HepG2 (cell line): ENCODE results near the gene DUSP22. TPM values are rescaled to one million over a fixed set of nuclear protein-coding genes. Genes with fewer than 3 reads are reported as not detected.

Experiments used
- AHDC1 ChIP-seq: sonication (generic); formaldehyde crosslinking; IDR thresholded peaks from 2 replicates; pipeline ENCODE4 v1.5.1; 2020; ENCODE audit warnings: mild to moderate bottlenecking, missing genetic modification reagents, borderline replicate concordance
- ARNT2 ChIP-seq: sonication (generic); formaldehyde crosslinking; IDR thresholded peaks from 2 replicates; pipeline ENCODE4 v1.8.0; 2022; ENCODE audit warnings: mild to moderate bottlenecking, low read depth, missing genetic modification reagents, moderate library complexity
- CBX5 ChIP-seq: sonication (generic); formaldehyde crosslinking; IDR thresholded peaks from 2 replicates; pipeline ENCODE4 v1.4.0; 2020; ENCODE audit warnings: missing genetic modification reagents, borderline replicate concordance
- GATAD1 ChIP-seq: IDR thresholded peaks from 2 replicates; pipeline ENCODE4 v1.6.1; 2016; ENCODE audit warnings: missing genetic modification reagents, missing compliant biosample characterization
- POLR2A ChIP-seq, 2 experiments: IDR thresholded peaks; 2 replicates each; pipeline ENCODE4 v1.6.1; 2011; ENCODE audit warnings: low read depth in 2 of 2, low read length in 2 of 2, mild to moderate bottlenecking in 1 of 2, moderate library complexity in 1 of 2; ENCODE audit not compliant: insufficient read depth in 1 of 2
- REL ChIP-seq: sonication (generic); formaldehyde crosslinking; conservative IDR thresholded peaks from 2 replicates; pipeline ENCODE4 v1.8.0; 2022; ENCODE audit warnings: mild to moderate bottlenecking, missing genetic modification reagents, moderate library complexity
- TCF7 ChIP-seq: sonication (generic); IDR thresholded peaks from 2 replicates; pipeline ENCODE4 v1.6.1; 2016; ENCODE audit warnings: antibody characterized with exemption, low read depth
- THAP9 ChIP-seq: sonication (generic); formaldehyde crosslinking; IDR thresholded peaks from 2 replicates; pipeline ENCODE4; 2020; ENCODE audit warnings: missing genetic modification reagents, mild to moderate bottlenecking, borderline replicate concordance
- TP53 ChIP-seq: sonication (generic); formaldehyde crosslinking; conservative IDR thresholded peaks from 2 replicates; pipeline ENCODE4 v1.4.0; 2020; ENCODE audit warnings: missing genetic modification reagents
- ZNF557 ChIP-seq: sonication (generic); formaldehyde crosslinking; IDR thresholded peaks from 2 replicates; pipeline ENCODE4 v1.4.0; 2020; ENCODE audit warnings: missing genetic modification reagents
- ZNF570 ChIP-seq: sonication (generic); formaldehyde crosslinking; IDR thresholded peaks from 2 replicates; pipeline ENCODE4 v1.4.0; 2020; ENCODE audit warnings: mild to moderate bottlenecking, missing genetic modification reagents, borderline replicate concordance
- ZNF740 ChIP-seq: sonication (generic); formaldehyde crosslinking; IDR thresholded peaks from 2 replicates; pipeline ENCODE4 v1.4.0; 2020; ENCODE audit warnings: missing genetic modification reagents
- ZNF782 ChIP-seq: sonication (generic); formaldehyde crosslinking; IDR thresholded peaks from 2 replicates; pipeline ENCODE4 v1.4.0; 2020; ENCODE audit warnings: missing genetic modification reagents, mild to moderate bottlenecking, borderline replicate concordance
- ZSCAN21 ChIP-seq: sonication (generic); formaldehyde crosslinking; IDR thresholded peaks from 2 replicates; pipeline ENCODE4 v1.8.0; 2022; ENCODE audit warnings: mild to moderate bottlenecking, missing genetic modification reagents, moderate library complexity, borderline replicate concordance
- polyA plus RNA-seq, 8 experiments: library from polyadenylated mRNA; depleted of rRNA in 3 of 8; stranded (reverse) in 7 of 8; unstranded in 1 of 8; fragments of >200 nt; fragmentation: Illumina TruSeq in 4 of 8; extraction: Trizol in 4 of 8; gene quantifications; 2 replicates each; pipeline versions ENCODE4 v1.2.1 to v1.2.3, GENCODE V29; 2011 to 2016; ENCODE audit warnings: low read depth in 4 of 8, missing spikeins in 1 of 8, mixed read lengths in 1 of 8; ENCODE audit not compliant: insufficient read depth in 1 of 8
- total RNA-seq, 5 experiments: library from RNA; depleted of rRNA; stranded (reverse); fragments of >200 nt; fragmentation: Illumina TruSeq; extraction: Trizol; gene quantifications; 2 replicates each; pipeline ENCODE4 v1.2.3, GENCODE V29; 2016; ENCODE audit warnings: low read depth in 1 of 5
- TF ChIP-seq, protein P1 (sequence below): sonication (generic); formaldehyde crosslinking; IDR thresholded peaks from 2 replicates; pipeline ENCODE4 v1.4.0; 2020; ENCODE audit warnings: mild to moderate bottlenecking, missing genetic modification reagents

Gene DUSP22
- total and polyA plus RNA-seq, 2 of the 13 experiments (the other 11 are each of a cell fraction or from before 2014, with no cell fraction given): 20.2 to 32.8 TPM

- TF ChIP-seq THAP9 (CRISPR knock-in tag) (no peak; the same call in 1 of the 2 replicates), AHDC1 (no peak; the same call in 1 of the 2 replicates), GATAD1 (CRISPR knock-in tag) (peak; percentile 42; the same call in 1 of the 2 replicates), ZNF740 (CRISPR knock-in tag) (peak; percentile 91), ZSCAN21 (CRISPR knock-in tag) (peak; percentile 34; the same call in 1 of the 2 replicates), TP53 (CRISPR knock-in tag) (no peak), ARNT2 (CRISPR knock-in tag) (peak; percentile 57; the same call in 1 of the 2 replicates), ZNF557 (CRISPR knock-in tag) (no peak), POLR2A (IDR thresholded peaks at IDR 0.05; ENCODE audit: insufficient read depth in 1 of 2, low read depth in 2 of 2, low read length in 2 of 2) (peak in 1 of 2 experiments; percentile 56), TCF7 (no peak), ZNF782 (CRISPR knock-in tag) (0 out of 2 replicates have a peak, but pooled peaks have one; percentile 10), CBX5 (no peak), ZNF570 (peak; percentile 17; the same call in 1 of the 2 replicates), REL (peak; percentile 89)
- TF ChIP-seq, protein P1, sequence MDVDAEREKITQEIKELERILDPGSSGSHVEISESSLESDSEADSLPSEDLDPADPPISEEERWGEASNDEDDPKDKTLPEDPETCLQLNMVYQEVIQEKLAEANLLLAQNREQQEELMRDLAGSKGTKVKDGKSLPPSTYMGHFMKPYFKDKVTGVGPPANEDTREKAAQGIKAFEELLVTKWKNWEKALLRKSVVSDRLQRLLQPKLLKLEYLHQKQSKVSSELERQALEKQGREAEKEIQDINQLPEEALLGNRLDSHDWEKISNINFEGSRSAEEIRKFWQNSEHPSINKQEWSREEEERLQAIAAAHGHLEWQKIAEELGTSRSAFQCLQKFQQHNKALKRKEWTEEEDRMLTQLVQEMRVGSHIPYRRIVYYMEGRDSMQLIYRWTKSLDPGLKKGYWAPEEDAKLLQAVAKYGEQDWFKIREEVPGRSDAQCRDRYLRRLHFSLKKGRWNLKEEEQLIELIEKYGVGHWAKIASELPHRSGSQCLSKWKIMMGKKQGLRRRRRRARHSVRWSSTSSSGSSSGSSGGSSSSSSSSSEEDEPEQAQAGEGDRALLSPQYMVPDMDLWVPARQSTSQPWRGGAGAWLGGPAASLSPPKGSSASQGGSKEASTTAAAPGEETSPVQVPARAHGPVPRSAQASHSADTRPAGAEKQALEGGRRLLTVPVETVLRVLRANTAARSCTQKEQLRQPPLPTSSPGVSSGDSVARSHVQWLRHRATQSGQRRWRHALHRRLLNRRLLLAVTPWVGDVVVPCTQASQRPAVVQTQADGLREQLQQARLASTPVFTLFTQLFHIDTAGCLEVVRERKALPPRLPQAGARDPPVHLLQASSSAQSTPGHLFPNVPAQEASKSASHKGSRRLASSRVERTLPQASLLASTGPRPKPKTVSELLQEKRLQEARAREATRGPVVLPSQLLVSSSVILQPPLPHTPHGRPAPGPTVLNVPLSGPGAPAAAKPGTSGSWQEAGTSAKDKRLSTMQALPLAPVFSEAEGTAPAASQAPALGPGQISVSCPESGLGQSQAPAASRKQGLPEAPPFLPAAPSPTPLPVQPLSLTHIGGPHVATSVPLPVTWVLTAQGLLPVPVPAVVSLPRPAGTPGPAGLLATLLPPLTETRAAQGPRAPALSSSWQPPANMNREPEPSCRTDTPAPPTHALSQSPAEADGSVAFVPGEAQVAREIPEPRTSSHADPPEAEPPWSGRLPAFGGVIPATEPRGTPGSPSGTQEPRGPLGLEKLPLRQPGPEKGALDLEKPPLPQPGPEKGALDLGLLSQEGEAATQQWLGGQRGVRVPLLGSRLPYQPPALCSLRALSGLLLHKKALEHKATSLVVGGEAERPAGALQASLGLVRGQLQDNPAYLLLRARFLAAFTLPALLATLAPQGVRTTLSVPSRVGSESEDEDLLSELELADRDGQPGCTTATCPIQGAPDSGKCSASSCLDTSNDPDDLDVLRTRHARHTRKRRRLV (CRISPR knock-in tag): no peak
Observed at GRCh38 chr6:292506-293192, 362 bp downstream of the DUSP22 start (continued).
